Adrenal gland (tissue), 12 donors: ENCODE results near the gene MIGA2. TPM values are rescaled to one million over a fixed set of nuclear protein-coding genes. Genes with fewer than 3 reads are reported as not detected.

Source experiments
- DNase-seq, 7 donors: peaks; one replicate each; pipeline ENCODE4 v3.0.0-alpha.2; 2019 to 2020
- H3K27ac ChIP-seq, 5 donors: fragments of 200-600 bp; sonication (generic) in 4 of 5; 1 replicate in 3 of 5; 2 replicates in 2 of 5; pipeline versions ENCODE4 v1.5.1 to v1.8.0; 2016 to 2020; ENCODE audit warnings: mild to moderate bottlenecking in 1 of 5
- H3K27me3 ChIP-seq: fragments of 200-600 bp; 2 replicates; pipeline ENCODE4 v1.8.0; 2021
- H3K36me3 ChIP-seq, 2 donors: fragments of 200-600 bp; replicated peaks in 1 of 2; 1 replicate in 1 of 2; 2 replicates in 1 of 2; pipeline versions ENCODE4 v1.5.1 to v1.8.0; 2018 to 2022
- H3K4me1 ChIP-seq, 2 donors: fragments of 200-600 bp; replicated peaks in 1 of 2; 1 replicate in 1 of 2; 2 replicates in 1 of 2; pipeline versions ENCODE4 v1.5.1 to v1.8.0; 2018 to 2021
- H3K4me3 ChIP-seq, 4 donors: fragments of 200-600 bp; sonication (generic) in 3 of 4; one replicate each; pipeline ENCODE4 v1.5.1; 2016 to 2018
- H3K9me3 ChIP-seq, 3 donors: fragments of 200-600 bp; sonication (generic) in 1 of 3; replicated peaks in 1 of 3; 1 replicate in 2 of 3; 2 replicates in 1 of 3; pipeline versions ENCODE4 v1.5.1 to v1.8.0; 2016 to 2021
- CTCF ChIP-seq, 6 experiments: fragments of 450-650 bp in 4 of 6; fragments of 200-600 bp in 2 of 6; sonication (generic) in 1 of 6; IDR thresholded peaks; 1 replicate in 5 of 6; 2 replicates in 1 of 6; pipeline versions ENCODE4 v1.5.1 to v1.8.0; 2016 to 2021; ENCODE audit warnings: antibody characterized with exemption in 6 of 6, mild to moderate bottlenecking in 2 of 6, moderate library complexity in 1 of 6
- POLR2A ChIP-seq, 2 donors: fragments of 450-650 bp; IDR thresholded peaks; one replicate each; pipeline ENCODE4 v1.6.1; 2017; ENCODE audit warnings: antibody characterized with exemption in 2 of 2, mild to moderate bottlenecking in 2 of 2, moderate library complexity in 1 of 2
- WGBS, 4 donors: extraction: QIAGEN DNeasy Blood & Tissue Kit in 2 of 4; methylation state at CpG; one replicate each; pipeline versions ENCODE4 v1.1.5 to v1.1.7; 2013 to 2017; 5-methylcytosine and 5-hydroxymethylcytosine counted together
- intact Hi-C, 2 donors: fragments of 100-400 bp; cut with DNase I; formaldehyde crosslinking; loops; one replicate each; pipeline versions ENCODE4 v1.14.1 to v1.15.0; 2022 to 2023
- polyA plus RNA-seq, 3 donors: library from polyadenylated mRNA; stranded (reverse); fragments of 200-250 nt in 2 of 3; fragments of 350-450 nt in 1 of 3; fragmentation: Illumina TruSeq in 1 of 3; extraction: RNeasy Lipid Tissue Mini Kit (QIAGEN cat#74804) in 1 of 3; gene quantifications; one replicate each; pipeline ENCODE4 v1.2.3, GENCODE V29; 2013 to 2014
- total RNA-seq, 9 donors: library from RNA; depleted of rRNA in 4 of 9; stranded (reverse); fragments of >200 nt in 4 of 9; fragments of 120-200 nt in 1 of 9; fragmentation: NEBNext Ultra II Directional in 1 of 9; extraction: Animal tissue kit (Norgen Biotek cat#: 25700) in 1 of 9; gene quantifications; one replicate each; pipeline versions ENCODE4 v1.1.0 to v1.2.4, GENCODE V29; 2013 to 2023
- donor health status: healthy with polysubstance abuse.
- donor health status: Bipolar disorder and iron deficiency.
- donor health status: DM: yes; HTN: yes; CAD: no.
- donor health status: DM: no; HTN: no; CAD: no.
- donor health status: DM: no; HTN: no; CAD: no.
- donor health status: DM: yes; HTN: yes; CAD: no.

The MIGA2 gene
- total and polyA plus RNA-seq, 12 donors: 8.9 to 74.6 (median 43.7) TPM

- intact Hi-C loops: no loop called here
- Histone ChIP-seq H3K27me3 (no peaks in the 10 kb centered on the region), H3K36me3 (no peaks in the 10 kb centered on the region), H3K4me1 (peaks cover 31 to 44% of the 10 kb centered on the region in 2 donors), H3K4me3 (no peak overlapping the region), H3K9me3 (no peaks in the 10 kb centered on the region), H3K27ac (peak overlapping the region in 3 of 5 donors; percentile 15 to 47 (median 41))
- peak in 2 of 7 donors; percentile 31 to 46 for DNase-seq
- TF ChIP-seq CTCF (IDR thresholded peaks at IDR 0.05): no peak
- TF ChIP-seq POLR2A (IDR thresholded peaks at IDR 0.05): no peak
- 75 to 78% (median 77%) methylated on average over 15 to 17 of the region's 17 CpGs for WGBS, 4 donors
Measured at GRCh38 chr9:129113645-129114304, 77.3 kb downstream of the MIGA2 start.

- H3K36me3 ChIP-seq: peaks cover 0 to 32% of the 10 kb centered on the region in 2 donors
- H3K4me3 ChIP-seq: no peak overlapping the region
- intact Hi-C loops: no loop called here
- no peak overlapping the region for H3K27ac ChIP-seq
- peaks cover 19 to 26% of the 10 kb centered on the region in 2 donors for H3K4me1 ChIP-seq
- TF ChIP-seq POLR2A (IDR thresholded peaks at IDR 0.05) (no peak), CTCF (IDR thresholded peaks at IDR 0.05) (no peak)
- no peaks in the 10 kb centered on the region for H3K9me3 ChIP-seq
- no peaks in the 10 kb centered on the region for H3K27me3 ChIP-seq
- no peak for DNase-seq
- WGBS, 4 donors: 75 to 81% (median 76%) methylated on average over 4 of the region's 4 CpGs
Measured at GRCh38 chr9:129118799-129119198, 82.4 kb downstream of the MIGA2 start.

GRCh38 chr9:129121483-129121882 is 85.1 kb downstream of the MIGA2 start:
- no peaks in the 10 kb centered on the region for H3K27me3 ChIP-seq
- intact Hi-C loops: no loop called here
- DNase-seq: peak in 4 of 7 donors; percentile 65 to 83 (median 67)
- H3K4me3 ChIP-seq: no peak overlapping the region
- no peaks in the 10 kb centered on the region for H3K9me3 ChIP-seq
- H3K27ac ChIP-seq: peak overlapping the region in 2 of 5 donors; percentile 5 to 13
- H3K4me1 ChIP-seq: peaks cover 5 to 11% of the 10 kb centered on the region in 2 donors
- 34 to 51% (median 36%) methylated on average over 3 of the region's 3 CpGs for WGBS, 4 donors
- peaks cover 0 to 45% of the 10 kb centered on the region in 2 donors for H3K36me3 ChIP-seq
- TF ChIP-seq CTCF (IDR thresholded peaks at IDR 0.05): no peak
- no peak for TF ChIP-seq POLR2A (IDR thresholded peaks at IDR 0.05)

Other genes starting within 250 kb of the MIGA2 start
- gene TBC1D13, start 249.4 kb upstream of the MIGA2 start, total RNA-seq: 10 to 100 TPM; 15.9 to 72.7 (median 31.7) TPM
- gene TBC1D13, start 249.4 kb upstream of the MIGA2 start, polyA plus RNA-seq: 10 to 100 TPM; 21.2 to 27.1 (median 27.0) TPM
- gene ENDOG, start 218.1 kb upstream of the MIGA2 start, total RNA-seq: 100 to 1,000 TPM in 1 of 9 donors, 10 to 100 TPM in 8; 15.9 to 113 (median 32.2) TPM
- 10 to 100 TPM in 2 of 3 donors, 1 to 10 TPM in 1; 4.9 to 39.8 (median 19.1) TPM for gene ENDOG, start 218.1 kb upstream of the MIGA2 start, polyA plus RNA-seq
- 10 to 100 TPM; 18.5 to 56.3 (median 37.6) TPM for gene SPOUT1, start 206.8 kb upstream of the MIGA2 start, total RNA-seq
- 10 to 100 TPM; 20.8 to 51.6 (median 41.1) TPM for gene SPOUT1, start 206.8 kb upstream of the MIGA2 start, polyA plus RNA-seq
- 10 to 100 TPM in 1 of 9 donors, 1 to 10 TPM in 8; 3.5 to 10.3 (median 7.7) TPM for gene KYAT1, start 154.7 kb upstream of the MIGA2 start, total RNA-seq
- 1 to 10 TPM; 3.5 to 9.6 (median 5.8) TPM for gene KYAT1, start 154.7 kb upstream of the MIGA2 start, polyA plus RNA-seq
- 10 to 100 TPM; 10.3 to 88.3 (median 41.0) TPM for gene LRRC8A, start 154.5 kb upstream of the MIGA2 start, total RNA-seq
- 10 to 100 TPM in 2 of 3 donors, 1 to 10 TPM in 1; 9.0 to 15.7 (median 13.0) TPM for gene LRRC8A, start 154.5 kb upstream of the MIGA2 start, polyA plus RNA-seq
- 10 to 100 TPM in 8 of 9 donors, 1 to 10 TPM in 1; 9.8 to 56.5 (median 28.1) TPM for gene PHYHD1, start 115.6 kb upstream of the MIGA2 start, total RNA-seq
- 10 to 100 TPM in 2 of 3 donors, 1 to 10 TPM in 1; 9.1 to 86.6 (median 64.9) TPM for gene PHYHD1, start 115.6 kb upstream of the MIGA2 start, polyA plus RNA-seq
- 10 to 100 TPM; 19.6 to 42.3 (median 31.2) TPM for gene DOLK, start 89.0 kb upstream of the MIGA2 start, total RNA-seq
- gene DOLK, start 89.0 kb upstream of the MIGA2 start, polyA plus RNA-seq: 10 to 100 TPM in 2 of 3 donors, 1 to 10 TPM in 1; 4.6 to 25.3 (median 10.3) TPM
- gene NUP188, start 88.9 kb upstream of the MIGA2 start, total RNA-seq: 100 to 1,000 TPM in 1 of 9 donors, 10 to 100 TPM in 8; 20.2 to 122 (median 40.4) TPM
- gene NUP188, start 88.9 kb upstream of the MIGA2 start, polyA plus RNA-seq: 10 to 100 TPM; 26.4 to 32.0 (median 26.4) TPM
- 100 to 1,000 TPM in 4 of 9 donors, 10 to 100 TPM in 5; 50.3 to 153 (median 96.8) TPM for gene SH3GLB2, start 8.3 kb upstream of the MIGA2 start, total RNA-seq
- 100 to 1,000 TPM in 2 of 3 donors, 10 to 100 TPM in 1; 26.1 to 301 (median 214) TPM for gene SH3GLB2, start 8.3 kb upstream of the MIGA2 start, polyA plus RNA-seq
- 10 to 100 TPM in 8 of 9 donors, 1 to 10 TPM in 1; 9.5 to 31.8 (median 22.9) TPM for gene DOLPP1, start 44.5 kb downstream of the MIGA2 start, total RNA-seq
- gene DOLPP1, start 44.5 kb downstream of the MIGA2 start, polyA plus RNA-seq: 10 to 100 TPM in 1 of 3 donors, 1 to 10 TPM in 2; 4.4 to 29.9 (median 7.3) TPM
- 100 to 1,000 TPM in 4 of 9 donors, 10 to 100 TPM in 5; 26.8 to 144 (median 98.7) TPM for gene CRAT, start 74.2 kb downstream of the MIGA2 start, total RNA-seq
- gene CRAT, start 74.2 kb downstream of the MIGA2 start, polyA plus RNA-seq: 10 to 100 TPM; 31.1 to 52.0 (median 31.8) TPM
- 100 to 1,000 TPM in 7 of 9 donors, 10 to 100 TPM in 2; 71.3 to 248 (median 133) TPM for gene PTPA, start 74.8 kb downstream of the MIGA2 start, total RNA-seq
- 100 to 1,000 TPM in 2 of 3 donors, 10 to 100 TPM in 1; 96.4 to 159 (median 103) TPM for gene PTPA, start 74.8 kb downstream of the MIGA2 start, polyA plus RNA-seq
- gene IER5L, start 141.6 kb downstream of the MIGA2 start, total RNA-seq: 10 to 100 TPM in 8 of 9 donors, 1 to 10 TPM in 1; 2.3 to 47.6 (median 17.5) TPM
- 100 to 1,000 TPM in 1 of 3 donors, 10 to 100 TPM in 1, under 1 TPM in 1; 0.46 to 168 (median 64.5) TPM for gene IER5L, start 141.6 kb downstream of the MIGA2 start, polyA plus RNA-seq